HG02884 (cell line): ENCODE data around the gene CYSTM1.
A peak's percentile ranks its signal among the peaks of the same experiment; 100 is the strongest.

Experiments
- ATAC-seq: cut with Tn5 transposase; IDR thresholded peaks from one replicate; pipeline ENCODE4 v1.9.1; 2021; ENCODE audit warnings: mild to moderate bottlenecking, moderate library complexity; ENCODE audit not compliant: unreplicated experiment

CYSTM1 gene

DNA sequence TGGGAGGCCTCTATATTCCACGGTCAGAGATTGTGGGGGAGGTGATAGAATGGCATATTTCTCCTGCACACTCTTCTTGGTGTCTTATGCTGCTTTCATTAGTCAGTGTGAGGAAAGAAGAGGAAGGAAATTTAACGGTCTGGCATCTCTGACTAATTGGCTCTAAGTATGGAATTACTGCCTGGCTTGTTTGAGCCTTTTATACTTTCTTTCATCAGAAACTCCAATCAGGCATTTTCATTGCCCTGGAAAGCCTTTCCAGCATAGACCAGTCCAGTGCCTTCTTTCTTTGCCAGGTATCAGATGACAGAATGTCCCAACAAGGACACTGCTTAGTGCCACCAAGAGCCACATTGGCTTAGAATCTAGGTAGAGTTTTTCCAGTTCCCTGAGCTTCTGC, 30.2 kb downstream of the CYSTM1 start:
- no peak for ATAC-seq

DNA sequence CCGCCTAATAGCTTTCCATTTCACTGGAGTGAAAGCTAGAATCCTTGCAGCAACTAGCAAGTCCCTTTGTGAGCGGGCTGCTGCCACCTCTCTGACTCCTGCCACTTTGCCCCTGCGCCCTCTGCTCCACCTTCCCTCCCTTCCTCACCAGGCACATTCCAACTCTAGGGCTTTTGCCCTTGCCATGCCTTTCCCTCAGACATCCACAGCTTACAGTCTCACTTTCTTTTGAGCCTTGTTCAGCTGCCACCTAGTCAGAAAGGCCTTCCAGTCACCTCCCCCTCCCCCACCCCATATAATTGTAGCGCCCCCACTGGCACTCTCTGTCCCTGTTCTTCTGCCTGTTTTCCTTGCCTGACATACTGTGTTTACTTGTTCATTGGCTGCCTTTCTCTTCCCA, 31.0 kb downstream of the CYSTM1 start:
- no peak for ATAC-seq

DNA sequence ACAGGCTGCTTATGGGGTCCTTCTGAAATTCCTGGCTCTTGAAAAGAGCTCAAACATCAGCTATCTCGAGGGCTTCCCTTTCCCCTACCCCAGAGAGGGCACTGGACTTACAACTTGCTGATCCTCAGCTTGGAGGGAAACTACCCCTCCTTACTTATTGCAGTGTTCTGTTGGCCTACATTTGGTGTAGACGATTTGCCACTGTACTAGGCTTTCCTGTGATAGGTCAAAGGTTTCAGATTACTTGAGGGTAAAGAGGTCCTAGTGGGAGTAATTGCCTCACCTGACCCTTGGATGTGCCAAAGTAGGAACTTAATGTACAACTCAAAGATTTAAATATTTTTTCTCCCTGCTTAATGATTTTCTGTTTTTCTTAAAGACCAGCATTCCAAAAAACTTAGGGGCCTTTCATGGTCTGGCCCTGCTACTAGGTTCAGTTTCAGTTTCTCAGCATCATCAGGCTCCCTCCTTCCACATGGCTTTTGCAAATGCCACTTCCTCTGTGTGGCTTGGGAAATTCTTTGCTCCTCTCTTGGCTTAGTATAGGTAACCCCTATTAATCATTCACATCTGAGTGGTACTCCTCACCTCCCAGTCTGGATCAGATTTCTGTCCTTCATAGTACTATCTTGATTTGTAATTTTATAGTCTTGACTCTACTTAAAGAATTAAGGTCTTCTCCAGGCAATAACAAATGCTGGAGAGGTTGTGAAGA, 32.4 kb downstream of the CYSTM1 start:
- no peak for ATAC-seq

DNA sequence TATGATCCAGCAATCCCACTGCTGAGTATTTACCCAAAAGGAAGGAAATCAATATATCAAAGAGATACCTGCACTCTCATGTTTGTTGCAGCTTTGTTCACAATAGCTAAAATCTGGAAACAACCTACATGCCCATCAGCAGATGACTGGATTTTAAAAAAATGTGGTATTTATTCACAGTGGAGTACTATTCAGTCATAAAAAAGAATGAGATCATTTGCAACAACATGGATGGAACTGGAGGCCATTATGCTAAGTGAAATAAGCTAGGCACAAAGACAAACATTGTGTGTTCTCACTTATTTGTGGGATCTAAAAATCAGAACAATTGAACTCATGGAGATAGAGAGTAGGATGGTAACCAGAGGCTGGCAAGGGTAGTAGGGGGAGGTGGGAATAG, 33.1 kb downstream of the CYSTM1 start:
- ATAC-seq = no peak

DNA sequence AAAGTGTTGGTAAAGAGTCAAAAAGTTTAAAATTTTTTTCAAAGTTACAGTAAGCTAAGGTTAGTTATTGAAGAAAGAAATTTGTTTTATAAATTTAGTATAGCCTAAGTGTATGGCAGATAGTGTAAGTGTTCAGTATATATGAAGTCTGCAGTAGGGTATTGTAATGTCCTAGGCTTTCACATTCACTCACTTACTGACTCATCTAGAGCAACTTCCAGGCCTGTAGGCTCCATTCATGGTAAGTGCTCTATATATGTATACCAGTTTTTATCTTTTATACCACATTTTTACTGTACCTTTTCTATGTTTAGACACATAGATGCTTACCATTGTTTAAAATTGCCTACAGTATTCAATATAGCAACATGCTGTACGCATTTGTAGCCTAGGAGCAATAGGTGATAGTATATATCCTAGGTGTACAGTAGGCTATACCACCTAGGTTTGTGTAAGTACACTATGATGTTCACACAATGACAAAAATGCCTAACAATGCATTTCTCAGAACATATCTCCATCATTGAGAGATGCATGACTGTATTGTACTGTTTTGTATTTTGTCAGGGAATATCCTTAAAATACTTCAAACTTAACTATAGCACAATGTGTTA, 38.5 kb downstream of the CYSTM1 start:
- peak; percentile 95 for ATAC-seq

DNA sequence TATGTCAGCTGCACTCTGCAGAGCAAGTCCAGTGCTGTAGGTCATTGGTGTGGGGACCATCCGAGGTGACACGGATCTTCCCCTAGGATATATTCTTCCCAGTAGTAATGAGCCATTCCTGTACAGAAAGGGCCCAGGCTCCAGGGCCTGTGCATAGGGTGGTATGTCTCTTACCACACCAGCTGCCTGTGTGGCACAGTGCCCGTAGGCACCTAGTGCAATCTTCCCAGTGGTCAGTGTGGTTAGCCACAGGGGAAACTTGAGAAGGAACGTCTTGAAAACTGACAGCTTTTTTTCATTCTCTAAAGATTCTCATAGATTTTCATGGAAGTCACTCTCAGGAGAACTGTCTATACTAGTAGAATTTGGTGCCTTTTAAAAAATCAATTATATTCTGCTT, 39.8 kb downstream of the CYSTM1 start:
- ATAC-seq = no peak

DNA sequence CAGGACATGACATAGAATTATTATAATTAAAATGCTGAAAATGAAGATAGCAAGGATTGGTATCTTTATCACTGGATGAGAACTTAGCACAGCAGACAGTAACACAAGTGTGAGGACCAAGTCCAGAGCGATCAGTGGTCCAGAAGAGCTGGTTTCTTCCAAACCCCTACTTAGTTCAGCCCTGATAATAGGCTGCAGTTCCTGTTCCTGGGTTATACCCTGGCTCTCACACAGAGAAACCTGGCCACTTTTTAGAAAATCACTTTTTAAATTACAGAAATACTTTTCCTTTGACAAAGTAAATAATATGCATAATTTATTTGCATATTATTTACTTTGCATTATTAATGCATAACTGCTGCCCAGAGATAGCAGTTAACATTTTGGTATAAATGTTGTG, 40.3 kb downstream of the CYSTM1 start:
- ATAC-seq = no peak

DNA sequence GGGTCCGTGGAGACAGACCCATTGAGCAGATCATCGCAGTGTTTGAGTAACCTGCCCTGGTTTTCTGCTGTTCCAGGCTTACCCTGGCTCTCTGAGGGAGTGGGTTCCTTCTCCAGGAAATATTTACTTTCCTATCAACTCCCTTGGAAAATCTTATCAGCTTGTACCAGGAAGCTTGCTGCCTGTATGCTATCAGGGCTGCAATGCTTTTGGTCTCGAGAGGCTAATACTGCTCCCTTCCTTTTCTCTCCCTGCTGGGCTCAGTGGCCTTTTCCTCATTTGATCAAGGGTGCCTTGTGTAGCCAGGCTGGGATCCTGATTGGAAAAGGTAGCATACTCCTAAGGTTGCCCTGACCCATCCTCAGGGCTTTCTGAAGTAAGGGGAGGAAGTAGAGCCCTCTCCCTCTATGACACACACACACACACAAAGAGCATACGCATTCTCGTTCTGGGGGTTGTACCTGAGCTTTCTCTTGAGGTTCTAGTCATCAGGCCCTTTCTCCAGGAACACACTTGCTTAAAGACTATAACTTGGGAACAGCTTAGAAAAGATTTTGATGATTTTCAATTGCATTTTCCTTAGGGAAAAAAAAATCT, 41.6 kb downstream of the CYSTM1 start:
- ATAC-seq = no peak

DNA sequence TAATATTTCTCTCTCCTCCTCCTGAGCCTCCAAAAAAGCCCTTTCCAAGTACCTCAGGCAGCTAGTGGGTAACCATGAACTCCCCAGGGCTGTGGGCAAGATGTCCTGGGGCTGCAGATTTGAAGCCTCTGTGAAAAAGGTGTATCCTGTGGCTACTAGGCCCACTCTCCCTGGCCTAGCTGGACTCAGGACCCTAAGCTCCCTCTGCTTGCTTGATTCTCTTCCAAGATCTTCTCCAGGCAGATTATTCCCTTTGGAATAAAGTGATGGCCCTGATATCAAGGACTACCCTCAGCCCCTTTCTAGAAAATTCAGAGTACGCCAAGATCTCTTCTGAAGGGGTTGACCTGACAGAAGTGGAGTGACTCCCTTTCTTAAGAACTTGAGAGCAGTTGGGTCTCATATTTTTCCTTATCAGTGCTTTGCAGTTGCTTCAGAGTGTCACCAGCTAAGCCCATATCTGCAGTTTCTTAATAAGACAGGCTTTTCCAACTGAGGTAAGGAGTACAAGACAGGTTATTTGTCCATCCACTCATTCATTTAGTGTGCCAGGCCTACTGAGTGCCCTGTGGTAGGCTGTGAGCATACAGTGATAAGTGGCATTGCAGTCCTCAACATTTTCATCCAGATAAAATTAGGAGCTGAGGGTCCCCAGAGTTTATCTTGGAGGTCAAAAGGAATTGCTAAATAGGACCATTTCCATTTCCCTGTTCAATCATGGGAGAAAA, 42.5 kb downstream of the CYSTM1 start:
- no peak for ATAC-seq

DNA sequence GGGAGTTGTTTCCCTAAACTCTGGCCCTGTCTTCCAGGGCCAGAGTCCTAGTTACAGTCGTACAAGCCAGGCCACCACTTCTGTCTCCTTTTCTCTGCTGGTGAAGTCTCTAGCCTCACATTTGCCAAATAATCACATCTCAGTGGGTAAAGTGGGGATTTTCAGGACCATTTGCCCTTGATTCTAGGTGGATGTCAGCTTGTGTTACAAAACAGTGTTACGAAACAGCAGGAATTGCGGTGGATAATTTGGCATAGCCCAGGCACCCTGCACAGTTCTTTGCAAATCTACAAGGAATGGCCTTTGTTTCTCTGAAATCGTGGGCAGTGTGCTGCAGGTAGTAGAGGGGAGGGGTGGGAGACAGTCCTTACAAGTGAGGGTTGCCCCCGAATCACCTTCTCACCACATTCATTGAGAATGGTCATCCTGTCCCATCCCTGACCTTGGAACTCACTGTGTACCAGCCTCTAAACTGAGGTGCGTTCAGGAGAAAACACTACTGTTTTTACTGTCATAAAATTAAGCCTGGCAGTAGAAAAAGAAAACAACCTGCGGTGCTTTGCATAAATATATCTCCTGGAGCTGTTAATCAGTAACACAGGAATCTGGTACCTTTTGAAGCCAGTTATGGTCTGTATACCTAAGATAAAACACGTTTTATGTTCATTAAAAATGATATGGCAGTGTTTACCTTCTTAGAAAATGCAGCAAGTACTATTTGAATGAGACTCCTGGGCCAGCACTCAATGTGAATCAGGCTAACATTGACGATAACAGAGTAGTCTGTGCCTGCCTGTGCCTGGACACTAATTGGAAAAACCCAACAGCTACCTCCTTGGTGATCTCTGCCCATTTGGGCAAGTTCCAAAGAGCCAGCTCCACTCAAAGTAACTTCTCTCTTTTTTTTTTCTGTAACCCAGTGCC, 44.3 kb downstream of the CYSTM1 start:
- ATAC-seq = no peak

DNA sequence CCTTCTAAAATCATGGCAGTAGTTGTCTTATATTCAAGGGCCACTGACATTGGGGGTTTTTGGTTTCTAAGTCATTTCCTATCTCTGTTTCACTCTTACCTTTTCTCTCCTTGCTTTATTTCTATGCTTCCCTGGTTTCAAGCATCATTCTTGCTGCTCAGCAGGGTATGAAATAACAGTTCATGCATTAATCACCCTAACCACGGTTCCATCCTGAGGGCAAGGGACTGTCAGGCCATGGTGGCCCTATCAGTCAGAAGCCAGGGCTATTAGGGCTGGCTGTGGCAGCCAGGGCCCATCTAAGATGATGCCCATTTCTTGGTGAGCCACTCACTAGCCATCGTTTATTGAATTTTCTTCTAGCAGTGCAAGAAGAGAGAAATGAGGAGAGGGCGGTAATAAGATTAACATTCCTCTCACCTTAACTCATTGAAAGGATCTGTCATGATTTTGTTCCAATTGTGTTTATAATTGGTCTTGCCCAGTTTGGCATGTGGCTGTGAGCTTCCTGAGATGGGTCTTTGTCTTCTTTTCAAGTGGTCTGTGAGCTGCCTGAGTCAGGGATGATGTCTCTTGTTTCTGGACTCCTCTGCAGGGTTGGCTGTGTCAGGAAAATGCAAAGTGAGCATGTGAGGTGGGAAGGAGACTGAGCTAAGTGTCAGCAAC, 45.2 kb downstream of the CYSTM1 start:
- ATAC-seq = peak; percentile 58

DNA sequence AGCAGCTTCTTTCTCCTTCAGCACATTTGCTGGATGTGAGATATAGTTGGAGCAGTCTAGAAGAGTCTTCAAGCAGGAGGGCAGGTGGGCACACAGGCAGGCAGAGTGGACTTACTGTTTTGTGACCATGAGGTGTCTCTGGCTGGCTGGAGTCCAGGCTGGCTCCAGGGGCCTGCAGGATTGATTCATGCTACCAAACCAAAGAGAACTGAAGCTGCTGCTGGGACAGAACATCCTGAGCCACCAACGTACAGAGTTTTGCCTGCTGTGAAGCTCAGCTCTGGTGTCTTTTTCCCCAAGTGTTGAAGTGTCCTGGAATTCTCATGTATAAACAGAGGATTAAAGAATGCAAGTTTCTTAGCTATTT, 45.7 kb downstream of the CYSTM1 start:
- ATAC-seq = no peak

DNA sequence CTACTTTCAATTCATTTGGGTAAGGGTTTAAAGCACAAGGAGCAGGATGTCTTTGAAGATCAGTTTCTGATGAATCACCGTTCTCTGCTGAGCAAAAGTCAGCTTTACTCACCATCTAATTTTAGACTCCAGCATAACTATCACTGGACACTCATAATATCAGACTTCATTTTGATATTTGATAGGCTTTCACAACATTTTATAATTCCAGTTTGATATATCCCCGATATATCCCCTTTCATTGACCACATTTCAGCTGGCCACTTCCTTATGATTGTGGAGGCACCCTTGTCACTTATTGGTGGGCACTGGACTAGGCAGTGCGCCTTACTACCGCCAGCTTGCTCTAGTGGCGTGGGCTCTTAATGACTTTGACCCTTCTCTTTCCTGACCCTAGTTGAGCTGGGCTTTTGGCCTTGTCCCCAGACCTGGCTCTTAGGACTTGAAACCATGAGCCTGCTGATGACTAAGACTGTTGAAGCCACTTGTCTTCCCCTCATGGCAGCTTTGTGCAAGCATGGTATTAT, 46.8 kb downstream of the CYSTM1 start:
- ATAC-seq = no peak

DNA sequence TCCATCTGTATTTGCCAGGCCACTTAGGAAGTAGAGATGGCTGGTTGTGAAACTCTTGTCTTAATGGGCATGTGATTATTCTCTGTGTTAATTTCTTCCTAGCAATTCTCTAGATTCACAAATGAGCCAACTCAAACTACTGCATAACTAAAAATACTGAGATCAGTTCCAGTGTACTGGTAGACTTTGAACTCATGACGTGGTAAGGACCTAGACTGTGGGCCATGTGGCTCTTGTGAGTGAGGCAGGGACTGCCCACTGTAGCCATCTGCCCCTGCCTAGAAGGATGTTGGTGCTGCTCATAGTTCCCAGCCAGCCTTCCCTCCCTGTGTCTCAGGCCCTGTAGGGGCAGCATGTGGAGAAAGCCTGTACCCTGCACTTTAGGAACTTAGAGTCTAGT, 47.4 kb downstream of the CYSTM1 start:
- ATAC-seq = no peak

DNA sequence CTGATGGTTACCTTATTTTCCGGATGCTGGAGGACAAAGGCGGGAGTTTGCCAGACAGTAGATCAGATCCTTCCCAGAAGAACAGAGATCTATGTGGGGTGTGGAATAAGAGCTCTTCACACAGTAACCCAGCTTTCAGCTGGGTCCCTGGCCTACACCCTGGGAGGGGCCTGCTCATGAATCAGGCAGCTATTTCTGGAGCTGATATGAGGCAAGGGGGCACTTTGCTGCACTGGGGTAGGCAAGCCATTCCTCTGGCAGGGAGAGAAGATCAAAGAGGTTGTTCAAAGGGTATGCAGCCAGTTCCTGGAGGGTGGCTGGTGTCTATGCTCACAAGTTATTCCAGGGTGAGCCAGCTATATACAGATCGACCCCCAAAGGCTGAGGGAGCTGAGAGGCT, 48.6 kb downstream of the CYSTM1 start:
- no peak for ATAC-seq

DNA sequence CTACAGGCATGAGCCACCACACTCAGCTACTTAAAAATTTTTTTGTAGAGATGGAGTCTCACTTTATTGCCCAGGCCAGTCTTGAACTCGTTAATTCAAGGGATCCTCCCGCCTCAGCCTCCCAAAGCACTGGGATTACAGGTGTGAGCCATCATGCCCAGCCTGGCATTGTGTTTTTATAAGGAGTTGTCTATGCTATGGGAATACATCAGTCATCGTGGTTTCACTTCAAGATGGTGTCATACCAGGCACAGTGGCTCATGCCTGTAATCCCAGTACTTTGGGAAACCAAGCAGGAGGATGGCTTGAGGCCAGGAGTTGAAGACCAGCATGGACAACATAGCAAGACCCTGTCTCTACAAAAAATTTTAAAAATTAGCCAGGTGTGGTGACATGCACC, 49.7 kb downstream of the CYSTM1 start:
- no peak for ATAC-seq

DNA sequence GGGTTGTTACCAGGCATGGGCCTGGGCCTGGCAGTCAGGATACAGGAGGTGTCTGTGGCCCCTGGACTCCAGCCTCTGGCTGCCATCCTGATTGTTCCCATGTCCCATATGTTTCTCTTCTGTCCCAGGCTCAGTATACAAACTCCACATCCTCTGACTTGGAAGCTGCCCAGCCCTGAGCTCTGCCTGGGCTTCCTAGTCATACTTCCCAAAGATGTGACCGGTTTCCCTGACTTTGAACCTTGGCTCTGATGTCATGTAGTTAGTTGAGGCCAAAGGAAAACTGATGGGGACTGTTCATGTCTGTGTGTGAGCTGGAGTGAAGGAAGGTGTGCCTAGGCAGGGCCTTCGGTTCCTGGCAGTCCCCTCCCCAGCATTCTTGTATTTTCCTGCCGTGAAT, 50.4 kb downstream of the CYSTM1 start:
- ATAC-seq = no peak

DNA sequence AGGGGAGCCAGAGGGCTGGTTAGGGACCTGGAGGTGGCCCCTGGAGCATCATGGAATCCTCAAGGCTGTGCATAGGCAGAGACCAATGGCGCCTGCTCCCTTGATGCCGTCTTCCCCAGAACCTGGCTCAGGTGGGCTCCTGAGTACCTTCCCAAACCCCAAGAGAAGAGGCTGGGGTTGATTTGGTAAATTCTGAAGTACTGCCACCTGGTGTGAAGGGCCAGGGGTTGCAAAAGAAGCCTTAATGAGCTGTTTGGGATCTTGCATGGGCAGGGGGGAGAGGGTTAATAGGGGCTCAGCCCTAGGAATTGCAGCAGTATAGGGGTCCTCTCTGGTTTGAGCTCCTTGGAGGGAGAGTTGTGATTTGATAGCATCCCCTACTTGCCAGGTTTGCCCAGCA, 52.1 kb downstream of the CYSTM1 start:
- no peak for ATAC-seq

DNA sequence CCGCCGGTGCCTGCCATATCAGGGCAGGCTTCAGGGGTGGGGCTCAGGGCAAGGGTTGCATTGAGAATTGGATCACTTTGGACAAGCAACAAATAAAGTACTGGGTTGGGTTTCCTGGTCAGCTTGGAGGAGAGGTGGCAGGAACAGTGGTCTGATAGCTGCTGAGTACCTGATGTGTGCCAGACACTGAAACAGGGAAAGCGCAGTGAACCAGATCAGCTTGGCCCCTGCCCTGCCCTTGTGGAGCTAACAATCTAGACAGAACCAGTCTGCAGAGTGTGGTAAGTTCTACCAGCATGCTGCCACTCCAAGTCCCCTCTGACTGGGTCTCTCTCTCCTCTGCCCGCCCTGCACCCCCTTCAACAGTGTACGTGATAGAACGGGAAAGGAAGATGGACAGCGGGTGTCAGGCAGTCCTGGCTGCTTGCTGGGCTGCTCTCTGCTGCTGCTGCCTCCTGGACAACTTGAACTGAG, 53.4 kb downstream of the CYSTM1 start:
- no peak for ATAC-seq

DNA sequence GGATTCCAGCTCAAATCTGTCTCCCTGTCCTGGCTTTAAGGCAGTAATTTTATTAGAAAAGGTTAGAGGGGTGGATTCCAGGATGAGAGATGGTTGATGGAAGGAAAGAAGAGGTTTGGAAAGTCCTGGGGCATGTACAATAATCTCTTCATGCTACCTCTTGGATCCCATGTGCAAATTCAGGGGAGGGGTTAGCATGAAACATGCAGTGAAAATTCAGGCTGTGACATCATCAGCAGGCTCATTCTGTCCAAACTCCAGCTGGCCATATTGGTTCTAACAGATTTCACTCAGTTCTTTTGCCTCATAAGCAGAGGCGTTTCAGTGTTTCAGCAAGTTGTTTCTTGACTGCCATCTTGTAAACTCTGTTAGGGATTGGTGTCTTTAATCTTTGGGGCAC, 55.4 kb downstream of the CYSTM1 start:
- ATAC-seq = no peak
